GM12892 (cell line): Measurements from ENCODE around the gene ME1.

Experiments used
- DNase-seq: peaks from one replicate; pipeline ENCODE4 v3.0.0; 2011; ENCODE audit not compliant: insufficient read length
- FAIRE-seq: peaks from 2 replicates; lab custom pipeline; 2011; peaks lifted over from hg19 to GRCh38; lab: Jason Lieb, UNC
- POLR2A ChIP-seq: IDR thresholded peaks from 2 replicates; pipeline ENCODE4 v1.6.1; 2011; ENCODE audit warnings: low read depth, low read length, control low read depth
- POLR2AphosphoS5 ChIP-seq: IDR thresholded peaks from 2 replicates; pipeline ENCODE4 v1.6.1; 2011; ENCODE audit warnings: low read depth, low read length, control low read depth
- TAF1 ChIP-seq: IDR thresholded peaks from 2 replicates; pipeline ENCODE4 v1.6.1; 2011; ENCODE audit warnings: low read depth, mild to moderate bottlenecking, control low read depth, low read length, borderline replicate concordance

ME1 gene

DNA sequence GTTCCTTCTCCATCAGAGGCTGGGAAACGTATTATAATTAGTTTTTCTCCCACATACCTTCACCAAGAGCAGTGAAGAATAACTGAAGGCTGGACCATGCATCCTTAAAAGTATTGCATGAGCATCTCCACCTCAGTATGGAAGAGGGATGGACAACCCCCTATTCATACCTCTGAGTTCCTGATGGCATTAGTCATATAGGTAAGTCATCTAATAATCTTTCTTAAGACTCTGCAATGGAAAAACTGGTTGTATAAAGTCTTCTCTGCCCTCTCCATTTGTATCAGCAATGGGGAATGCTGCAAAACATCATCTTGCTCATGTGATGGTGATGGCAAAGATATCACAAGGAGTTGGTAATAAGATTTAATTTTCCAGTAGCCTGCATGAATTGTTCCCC, 262.3 kb downstream of the ME1 start:
- no peak for FAIRE-seq
- no peak for DNase-seq
- no peak for TF ChIP-seq POLR2A
- no peak for TF ChIP-seq POLR2AphosphoS5
- no peak for TF ChIP-seq TAF1

DNA sequence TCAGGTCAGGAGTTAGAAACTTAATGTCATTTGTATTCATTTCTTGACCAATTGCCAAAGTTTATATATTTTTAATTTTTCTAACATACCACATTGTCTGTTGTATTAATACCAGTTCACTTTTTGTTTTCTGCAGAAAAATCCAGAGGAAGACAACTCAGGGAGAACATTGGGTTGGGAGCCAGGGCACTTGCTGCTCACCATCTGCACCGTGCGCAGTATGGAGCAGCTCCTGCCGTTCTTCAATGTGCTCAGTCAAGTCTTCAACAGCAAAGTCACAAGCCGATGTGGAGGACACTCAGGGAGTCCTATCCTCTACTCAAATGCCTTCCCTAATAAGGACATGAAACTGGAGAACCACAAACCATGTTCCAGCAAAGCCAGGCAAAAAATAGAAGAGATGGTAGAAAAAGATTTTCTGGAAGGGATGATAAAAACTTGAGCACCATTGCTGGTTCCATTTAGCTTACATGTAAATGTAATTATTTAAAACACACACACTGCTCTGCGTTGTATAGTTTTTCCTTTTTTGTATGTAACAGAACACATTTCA, 263.0 kb downstream of the ME1 start:
- DNase-seq (no peak), FAIRE-seq (no peak)
- TF ChIP-seq POLR2AphosphoS5 (no peak), POLR2A (no peak), TAF1 (no peak)
